AG04449 (cell line): ENCODE results near the gene LAPTM5.

Source experiments
- CTCF ChIA-PET: fragments of 350-600 bp; formaldehyde crosslinking; extraction: SDS; loops from one replicate; lab custom pipeline; 2021; ENCODE audit warnings: antibody characterized with exemption; lab: Yijun Ruan, JAX
- POLR2A ChIA-PET: fragments of 400-600, 350-600 bp; formaldehyde crosslinking; extraction: SDS; loops from one replicate; lab custom pipeline; 2020; ENCODE audit warnings: antibody characterized with exemption, inconsistent platforms; lab: Yijun Ruan, JAX
- DNase-seq: peaks from one replicate; pipeline ENCODE4 v3.0.0-alpha.2; 2010; ENCODE audit warnings: low read depth, low spot score
- H3K4me3 ChIP-seq: 2 replicates; pipeline ENCODE4 v1.5.1; 2011; ENCODE audit warnings: low read depth, mild to moderate bottlenecking, control low read depth, low read length
- TF ChIP-seq, protein P1 (sequence below): IDR thresholded peaks from one replicate; pipeline ENCODE4 v1.5.1; 2011; ENCODE audit warnings: mild to moderate bottlenecking, moderate library complexity, low read length, control low read depth, inconsistent platforms; ENCODE audit not compliant: insufficient read depth; ENCODE audit errors: missing control alignments

The LAPTM5 gene

DNA sequence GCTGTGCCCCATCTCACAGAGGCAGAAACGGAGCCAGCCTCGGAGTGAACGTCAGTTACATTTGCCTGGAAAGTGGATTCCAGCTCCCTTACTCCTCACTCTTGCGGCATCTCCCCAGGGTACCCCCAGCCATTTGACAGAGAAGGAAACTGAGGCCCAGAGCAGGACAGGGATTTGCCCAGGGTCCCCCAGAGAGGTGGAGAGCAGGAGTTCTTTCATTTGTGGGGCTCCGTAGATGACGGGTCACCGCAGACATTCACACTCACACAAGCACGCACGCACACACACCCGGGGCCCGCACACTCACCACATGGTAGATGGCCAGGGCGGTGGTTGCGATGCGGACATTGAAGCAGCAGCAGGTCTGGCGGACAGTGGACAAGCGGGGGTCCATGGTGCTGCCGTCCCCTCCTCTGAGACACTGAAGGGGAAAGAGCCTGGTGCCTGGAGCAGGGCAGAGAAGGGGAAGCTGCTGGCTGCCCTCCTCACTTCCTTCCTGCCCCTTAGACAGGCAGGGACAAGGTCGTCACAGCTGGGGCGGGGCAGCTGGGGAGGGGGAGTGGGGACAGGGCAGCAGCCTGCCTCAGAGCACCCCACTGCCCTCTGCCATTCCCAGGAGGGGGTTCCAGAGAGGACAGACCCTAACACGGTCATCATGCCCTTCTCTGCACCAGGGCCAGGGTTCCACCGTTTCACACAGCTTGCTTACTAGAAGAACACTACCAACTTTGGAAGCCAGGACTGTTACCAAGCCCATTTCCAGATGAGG lies at the start of gene LAPTM5:
Gene LAPTM5, minus strand, starts transcription at position 423 of the 769 bp plus-strand sequence. Its CDS starts 29 bp downstream, at position 394.
- POLR2A ChIA-PET, result no interaction called here
- CTCF ChIA-PET, result interaction anchor here (1.3 to 7.6 kb wide), 6 partner anchors 8 to 44 kb away, joined by 4 to 83 read pairs (median 9); partner anchors contain the start of gene MATN1
- no peak for DNase-seq
- H3K4me3 ChIP-seq, result no peak within 1 kb of the TSS
- TF ChIP-seq, protein P1, sequence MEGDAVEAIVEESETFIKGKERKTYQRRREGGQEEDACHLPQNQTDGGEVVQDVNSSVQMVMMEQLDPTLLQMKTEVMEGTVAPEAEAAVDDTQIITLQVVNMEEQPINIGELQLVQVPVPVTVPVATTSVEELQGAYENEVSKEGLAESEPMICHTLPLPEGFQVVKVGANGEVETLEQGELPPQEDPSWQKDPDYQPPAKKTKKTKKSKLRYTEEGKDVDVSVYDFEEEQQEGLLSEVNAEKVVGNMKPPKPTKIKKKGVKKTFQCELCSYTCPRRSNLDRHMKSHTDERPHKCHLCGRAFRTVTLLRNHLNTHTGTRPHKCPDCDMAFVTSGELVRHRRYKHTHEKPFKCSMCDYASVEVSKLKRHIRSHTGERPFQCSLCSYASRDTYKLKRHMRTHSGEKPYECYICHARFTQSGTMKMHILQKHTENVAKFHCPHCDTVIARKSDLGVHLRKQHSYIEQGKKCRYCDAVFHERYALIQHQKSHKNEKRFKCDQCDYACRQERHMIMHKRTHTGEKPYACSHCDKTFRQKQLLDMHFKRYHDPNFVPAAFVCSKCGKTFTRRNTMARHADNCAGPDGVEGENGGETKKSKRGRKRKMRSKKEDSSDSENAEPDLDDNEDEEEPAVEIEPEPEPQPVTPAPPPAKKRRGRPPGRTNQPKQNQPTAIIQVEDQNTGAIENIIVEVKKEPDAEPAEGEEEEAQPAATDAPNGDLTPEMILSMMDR, result no peak

DNA sequence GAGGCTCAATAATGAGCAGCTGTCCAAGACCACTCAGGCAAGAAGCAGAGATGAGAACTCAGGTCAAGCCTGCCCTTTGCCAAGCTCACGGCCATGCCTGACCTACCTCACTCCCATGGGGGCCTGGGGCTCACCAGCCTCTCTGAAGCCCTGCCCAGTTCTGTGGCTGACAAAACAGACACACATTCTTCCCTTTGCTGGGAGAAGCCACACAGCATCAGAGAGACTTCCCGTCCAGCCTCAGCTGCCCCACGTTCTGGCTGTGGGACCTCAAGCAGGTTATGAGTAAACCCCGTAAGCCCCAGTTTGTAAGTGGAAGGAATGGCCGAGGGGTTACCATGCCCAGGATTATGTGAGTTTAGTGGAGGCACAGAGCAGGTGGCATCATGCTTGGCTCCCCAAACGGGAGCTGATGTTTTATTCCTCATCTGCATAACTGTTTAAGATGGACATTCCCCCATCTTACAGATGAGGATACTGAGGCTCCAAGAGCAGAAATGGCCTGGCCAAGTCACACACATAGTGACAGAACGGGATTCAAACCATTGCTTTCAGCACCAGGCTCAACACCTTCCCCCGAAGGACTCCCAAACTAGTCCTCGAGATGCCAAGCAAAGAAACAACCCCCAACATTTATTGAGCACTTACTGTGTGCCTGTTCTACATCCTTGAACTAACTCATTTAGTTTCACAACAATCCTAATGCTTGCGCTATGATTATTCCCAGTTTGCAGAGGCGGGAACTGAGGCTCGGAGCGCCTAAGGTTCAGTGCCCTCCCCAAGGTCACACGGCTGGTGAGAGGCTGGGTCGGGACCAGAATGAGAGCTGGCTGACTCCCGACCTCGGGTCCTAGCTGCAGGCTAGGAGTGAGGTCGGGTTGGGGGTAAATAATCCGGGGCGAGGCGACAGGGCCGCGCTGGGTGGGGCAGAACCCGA lies 49.1 kb upstream of the LAPTM5 start:
- TF ChIP-seq, protein P1, result no peak
- no peak overlapping the region for H3K4me3 ChIP-seq
- ChIA-PET POLR2A (interaction anchor here (0.9 kb wide), 1 partner anchor 104 kb away, joined by 3 read pairs; no protein-coding TSS in a partner anchor), CTCF (interaction anchor here (1.2 to 29.8 kb wide), 7 partner anchors 9 to 119 kb away, joined by 4 to 1030 read pairs (median 230); partner anchors contain the start of genes MATN1 and SDC3)
- DNase-seq, result no peak

GRCh38 chr1:30805304-30806003 lies 47.9 kb upstream of the LAPTM5 start:
- DNase-seq, result no peak
- CTCF ChIA-PET, result interaction anchor here (1.4 to 29.8 kb wide), 7 partner anchors 10 to 120 kb away, joined by 4 to 1030 read pairs (median 230); partner anchors contain the start of genes MATN1 and SDC3
- POLR2A ChIA-PET, result no interaction called here
- no peak overlapping the region for H3K4me3 ChIP-seq
- TF ChIP-seq, protein P1, result no peak

DNA sequence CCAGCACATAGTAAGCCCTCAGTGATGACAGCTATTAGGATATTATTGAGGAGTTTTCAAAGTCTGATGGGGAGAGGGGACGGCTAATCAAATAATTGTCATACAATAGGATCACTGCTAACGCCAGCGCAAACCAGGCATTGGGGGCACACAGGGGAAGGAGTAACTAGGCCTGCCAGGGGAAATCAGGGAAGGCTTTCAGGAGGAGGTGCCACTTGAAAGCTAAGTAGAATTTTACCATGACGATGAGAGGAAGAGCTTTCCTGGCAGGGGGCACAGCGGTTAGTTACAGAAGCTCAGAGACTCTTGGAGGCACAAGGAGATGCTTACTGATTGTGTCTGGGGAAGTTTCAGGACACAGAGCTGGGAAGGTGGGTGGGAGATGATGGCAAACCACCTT lies 47.2 kb upstream of the LAPTM5 start:
- TF ChIP-seq, protein P1, result no peak
- no peak overlapping the region for H3K4me3 ChIP-seq
- CTCF ChIA-PET, result interaction anchor here (1.7 to 29.8 kb wide), 6 partner anchors 10 to 121 kb away, joined by 6 to 1030 read pairs (median 318); partner anchors contain the start of genes MATN1 and SDC3
- POLR2A ChIA-PET, result no interaction called here
- DNase-seq, result no peak

DNA sequence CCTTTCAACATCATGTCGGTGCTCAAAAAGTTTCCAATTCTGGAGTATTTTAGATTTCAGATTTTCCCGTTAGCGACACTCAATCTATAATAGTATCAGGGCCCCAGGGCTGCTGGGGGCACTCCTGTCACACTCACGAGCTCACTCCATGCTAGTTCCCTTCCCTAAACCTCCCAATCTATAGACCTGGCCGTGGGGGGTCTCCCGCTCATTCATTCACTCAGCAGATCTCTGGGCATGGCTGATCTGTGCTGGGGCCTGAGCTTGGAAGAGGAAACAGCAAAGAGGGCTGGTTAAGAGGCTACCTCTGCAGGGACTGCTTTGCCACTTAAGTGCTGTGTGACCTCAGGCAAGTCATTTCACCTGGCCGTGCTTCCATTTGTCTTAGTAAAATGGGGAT lies 46.8 kb upstream of the LAPTM5 start:
- CTCF ChIA-PET, result interaction anchor here (1.4 to 29.8 kb wide), 8 partner anchors 9 to 122 kb away, joined by 4 to 1030 read pairs (median 181); partner anchors contain the start of genes MATN1 and SDC3
- H3K4me3 ChIP-seq, result no peak overlapping the region
- POLR2A ChIA-PET, result no interaction called here
- no peak for DNase-seq
- TF ChIP-seq, protein P1, result no peak
